Erythroblast (primary cell): ENCODE results near the gene NISCH.

ENCODE experiments used
- GATA1 ChIP-seq: IDR thresholded peaks from 2 replicates; pipeline ENCODE4 v1.6.1; 2011; ENCODE audit warnings: low read depth, mild to moderate bottlenecking, control low read depth, low read length, moderate library complexity
- POLR2A ChIP-seq: IDR thresholded peaks from 2 replicates; pipeline ENCODE4 v1.6.1; 2011; ENCODE audit warnings: mild to moderate bottlenecking, low read length

- TF ChIP-seq POLR2A (no peak), GATA1 (no peak)
These were observed 52.0 kb downstream of the NISCH start for GRCh38 chr3:52507359-52507758.
